Lung (tissue), 12 donors: ENCODE data around the gene OR2T4. TPM values are rescaled to one million over a fixed set of nuclear protein-coding genes. Genes with fewer than 3 reads are reported as not detected.

Source experiments
- ATAC-seq: fragments of 200-7000 bp; cut with Tn5 transposase; one replicate; pipeline ENCODE4 v1.9.1; 2020; ENCODE audit warnings: moderate number of reproducible peaks; ENCODE audit not compliant: insufficient read depth, low FRiP score
- DNase-seq, 3 donors: peaks; one replicate each; pipeline ENCODE4 v3.0.0-alpha.2; 2013 to 2017
- H3K27ac ChIP-seq, 2 donors: one replicate each; pipeline ENCODE4 v1.5.1; 2013; ENCODE audit warnings: mild to moderate bottlenecking in 2 of 2, moderate library complexity in 2 of 2, control low read depth in 1 of 2, inconsistent platforms in 1 of 2, low read depth in 1 of 2, low read length in 1 of 2
- H3K27me3 ChIP-seq, 3 donors: one replicate each; pipeline ENCODE4 v1.5.1; 2013; ENCODE audit warnings: low read length in 2 of 3; ENCODE audit not compliant: control insufficient read depth in 3 of 3, insufficient read depth in 3 of 3
- H3K36me3 ChIP-seq, 4 donors: one replicate each; pipeline ENCODE4 v1.5.1; 2013; ENCODE audit warnings: low read length in 4 of 4, mild to moderate bottlenecking in 1 of 4, moderate library complexity in 1 of 4; ENCODE audit not compliant: control insufficient read depth in 4 of 4, insufficient read depth in 4 of 4
- H3K4me1 ChIP-seq, 5 donors: one replicate each; pipeline ENCODE4 v1.5.1; 2013; ENCODE audit warnings: low read length in 5 of 5, mild to moderate bottlenecking in 2 of 5, moderate library complexity in 1 of 5; ENCODE audit not compliant: control insufficient read depth in 5 of 5, insufficient read depth in 5 of 5
- H3K4me3 ChIP-seq: one replicate; pipeline ENCODE4 v1.5.1; 2013; ENCODE audit warnings: mild to moderate bottlenecking, control low read depth, moderate library complexity
- H3K9ac ChIP-seq, 2 donors: one replicate each; pipeline ENCODE4 v1.5.1; 2013; ENCODE audit warnings: low read length in 2 of 2, control low read depth in 1 of 2; ENCODE audit not compliant: insufficient read depth in 1 of 2
- H3K9me3 ChIP-seq, 4 donors: one replicate each; pipeline ENCODE4 v1.5.1; 2013; ENCODE audit warnings: low read length in 3 of 4, mild to moderate bottlenecking in 1 of 4, moderate library complexity in 1 of 4; ENCODE audit not compliant: control insufficient read depth in 4 of 4, insufficient read depth in 3 of 4
- WGBS, 2 donors: extraction: QIAGEN DNeasy Blood & Tissue Kit; methylation state at CpG; one replicate each; pipeline ENCODE4 v1.1.7; 2013; 5-methylcytosine and 5-hydroxymethylcytosine counted together
- polyA plus RNA-seq, 2 donors: library from polyadenylated mRNA; stranded (reverse); fragments of 200-250 nt; gene quantifications; one replicate each; pipeline ENCODE4 v1.2.1, GENCODE V29; 2013
- total RNA-seq, 2 donors: library from RNA; depleted of rRNA in 1 of 2; stranded (reverse); fragments of >200 nt in 1 of 2; gene quantifications; one replicate each; pipeline ENCODE4 v1.2.1, GENCODE V29; 2014 to 2021
- TF ChIP-seq, protein P1 (sequence below): IDR thresholded peaks from 2 replicates; pipeline ENCODE4 v1.5.1; 2012; ENCODE audit warnings: mild to moderate bottlenecking; ENCODE audit errors: control extremely low read depth, extremely low read depth
- donor health status: control.
- donor health status: control.
- donor health status: Bipolar disorder and iron deficiency.
- donor health status: healthy.
- donor health status: DM: yes; HTN: yes; CAD: no.

The OR2T4 gene
- total and polyA plus RNA-seq, 4 donors = not detected

DNA sequence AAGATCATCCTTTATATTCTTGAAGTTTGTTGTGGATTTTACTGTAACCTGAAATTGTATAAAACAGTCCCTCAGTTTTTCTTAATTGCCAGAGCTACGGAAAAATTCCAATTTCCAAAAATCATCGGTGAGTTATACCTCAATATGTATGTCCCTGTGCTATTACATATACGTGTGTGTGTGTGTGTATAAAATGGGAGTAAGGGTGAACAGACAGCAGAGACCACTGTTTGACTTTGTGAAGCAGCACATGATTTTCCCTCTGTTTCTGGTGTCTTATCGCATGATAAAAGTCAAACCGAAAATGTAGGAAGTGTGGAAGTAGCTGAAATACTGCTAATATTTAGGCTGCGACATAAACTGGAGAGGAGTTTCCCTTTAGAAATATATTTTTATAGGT is 42.6 kb downstream of the OR2T4 start:
- H3K9me3 ChIP-seq = peaks cover 0 to 6% (median 0%) of the 10 kb centered on the region in 4 donors
- no peak overlapping the region for H3K4me3 ChIP-seq
- no peaks in the 10 kb centered on the region for H3K36me3 ChIP-seq
- no peak overlapping the region for H3K27ac ChIP-seq
- no peaks in the 10 kb centered on the region for H3K27me3 ChIP-seq
- 90% methylated on average over 6 of the region's 6 CpGs for WGBS, 2 donors
- ATAC-seq = no peak
- no peaks in the 10 kb centered on the region for H3K4me1 ChIP-seq
- no peak overlapping the region for H3K9ac ChIP-seq
- TF ChIP-seq, protein P1, sequence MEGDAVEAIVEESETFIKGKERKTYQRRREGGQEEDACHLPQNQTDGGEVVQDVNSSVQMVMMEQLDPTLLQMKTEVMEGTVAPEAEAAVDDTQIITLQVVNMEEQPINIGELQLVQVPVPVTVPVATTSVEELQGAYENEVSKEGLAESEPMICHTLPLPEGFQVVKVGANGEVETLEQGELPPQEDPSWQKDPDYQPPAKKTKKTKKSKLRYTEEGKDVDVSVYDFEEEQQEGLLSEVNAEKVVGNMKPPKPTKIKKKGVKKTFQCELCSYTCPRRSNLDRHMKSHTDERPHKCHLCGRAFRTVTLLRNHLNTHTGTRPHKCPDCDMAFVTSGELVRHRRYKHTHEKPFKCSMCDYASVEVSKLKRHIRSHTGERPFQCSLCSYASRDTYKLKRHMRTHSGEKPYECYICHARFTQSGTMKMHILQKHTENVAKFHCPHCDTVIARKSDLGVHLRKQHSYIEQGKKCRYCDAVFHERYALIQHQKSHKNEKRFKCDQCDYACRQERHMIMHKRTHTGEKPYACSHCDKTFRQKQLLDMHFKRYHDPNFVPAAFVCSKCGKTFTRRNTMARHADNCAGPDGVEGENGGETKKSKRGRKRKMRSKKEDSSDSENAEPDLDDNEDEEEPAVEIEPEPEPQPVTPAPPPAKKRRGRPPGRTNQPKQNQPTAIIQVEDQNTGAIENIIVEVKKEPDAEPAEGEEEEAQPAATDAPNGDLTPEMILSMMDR = no peak
- DNase-seq = peak in 1 of 3 donors; percentile 8

DNA sequence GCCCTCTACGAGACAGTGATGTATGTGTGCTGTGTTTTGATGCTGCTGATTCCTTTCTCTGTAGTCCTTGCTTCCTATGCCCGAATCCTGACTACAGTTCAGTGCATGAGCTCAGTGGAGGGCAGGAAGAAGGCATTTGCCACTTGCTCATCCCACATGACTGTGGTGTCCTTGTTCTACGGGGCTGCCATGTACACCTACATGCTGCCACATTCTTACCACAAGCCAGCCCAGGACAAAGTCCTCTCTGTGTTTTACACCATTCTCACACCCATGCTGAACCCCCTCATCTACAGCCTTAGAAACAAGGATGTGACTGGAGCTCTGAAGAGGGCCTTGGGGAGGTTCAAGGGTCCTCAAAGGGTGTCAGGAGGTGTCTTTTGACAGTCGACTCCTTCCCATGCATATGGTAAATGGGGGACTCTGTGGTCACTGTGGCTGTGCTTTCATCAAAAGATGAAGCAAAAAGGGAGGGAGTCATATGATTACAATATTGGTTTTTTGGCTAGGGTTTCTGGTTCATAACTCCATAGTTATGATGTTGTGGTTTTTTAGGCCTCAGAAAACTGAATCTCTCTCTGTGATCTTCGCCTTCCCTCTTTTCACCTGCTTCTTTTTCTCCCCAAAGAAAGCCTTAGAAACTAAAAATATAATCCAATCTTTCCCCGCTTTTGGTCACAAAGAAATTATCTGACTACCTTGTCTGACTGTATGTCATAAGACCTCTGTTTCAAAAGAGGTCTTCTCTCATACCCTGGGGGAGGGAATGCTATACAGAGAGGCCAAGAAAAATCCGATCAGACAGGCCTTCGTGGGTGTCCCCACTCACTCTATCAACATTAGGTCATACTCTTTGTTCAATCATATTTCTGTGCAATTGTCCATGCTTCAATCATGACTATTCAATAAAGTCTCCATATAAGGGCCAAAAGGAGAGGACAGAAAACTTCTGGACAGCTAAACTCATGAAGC is 45.5 kb downstream of the OR2T4 start:
- H3K9me3 ChIP-seq = peaks cover 0 to 7% (median 3%) of the 10 kb centered on the region in 4 donors
- 70 to 82% methylated on average over 8 of the region's 8 CpGs for WGBS, 2 donors

More for the DNA sequence above, 45.5 kb downstream of the OR2T4 start:
- Histone ChIP-seq H3K27me3 (no peaks in the 10 kb centered on the region), H3K27ac (no peak overlapping the region), H3K4me1 (no peaks in the 10 kb centered on the region), H3K4me3 (no peak overlapping the region), H3K36me3 (no peaks in the 10 kb centered on the region), H3K9ac (no peak overlapping the region)
- no peak for ATAC-seq
- no peak for DNase-seq
- TF ChIP-seq, protein P1 = no peak

Other genes with a start within 250 kb of the OR2T4 start
- not detected for gene OR2M5, start 216.5 kb upstream of the OR2T4 start, total RNA-seq
- gene OR2M5, start 216.5 kb upstream of the OR2T4 start, polyA plus RNA-seq = not detected
- not detected for gene OR2M2, start 186.8 kb upstream of the OR2T4 start, total RNA-seq
- not detected for gene OR2M2, start 186.8 kb upstream of the OR2T4 start, polyA plus RNA-seq
- not detected for gene OR2M3, start 164.4 kb upstream of the OR2T4 start, total RNA-seq
- gene OR2M3, start 164.4 kb upstream of the OR2T4 start, polyA plus RNA-seq = not detected
- not detected for gene OR2M4, start 130.2 kb upstream of the OR2T4 start, total RNA-seq
- gene OR2M4, start 130.2 kb upstream of the OR2T4 start, polyA plus RNA-seq = not detected
- gene OR2T33, start 83.7 kb upstream of the OR2T4 start, total RNA-seq = not detected
- gene OR2T33, start 83.7 kb upstream of the OR2T4 start, polyA plus RNA-seq = not detected
- not detected for gene OR2T12, start 58.2 kb upstream of the OR2T4 start, total RNA-seq
- gene OR2T12, start 58.2 kb upstream of the OR2T4 start, polyA plus RNA-seq = not detected
- gene OR2M7, start 37.1 kb upstream of the OR2T4 start, total RNA-seq = not detected
- gene OR2M7, start 37.1 kb upstream of the OR2T4 start, polyA plus RNA-seq = not detected
- not detected for gene OR14C36, start 12.9 kb upstream of the OR2T4 start, total RNA-seq
- gene OR14C36, start 12.9 kb upstream of the OR2T4 start, polyA plus RNA-seq = not detected
- not detected for gene OR2T6, start 14.1 kb downstream of the OR2T4 start, total RNA-seq
- gene OR2T6, start 14.1 kb downstream of the OR2T4 start, polyA plus RNA-seq = not detected
- gene OR2T1, start 41.4 kb downstream of the OR2T4 start, total RNA-seq = not detected
- not detected for gene OR2T1, start 41.4 kb downstream of the OR2T4 start, polyA plus RNA-seq
- gene OR2T2, start 84.0 kb downstream of the OR2T4 start, total RNA-seq = not detected
- gene OR2T2, start 84.0 kb downstream of the OR2T4 start, polyA plus RNA-seq = not detected
- not detected for gene OR2T3, start 111.7 kb downstream of the OR2T4 start, total RNA-seq
- gene OR2T3, start 111.7 kb downstream of the OR2T4 start, polyA plus RNA-seq = not detected
- not detected for gene OR2T5, start 126.9 kb downstream of the OR2T4 start, total RNA-seq
- gene OR2T5, start 126.9 kb downstream of the OR2T4 start, polyA plus RNA-seq = not detected
- not detected for gene OR2G6, start 146.4 kb downstream of the OR2T4 start, total RNA-seq
- not detected for gene OR2G6, start 146.4 kb downstream of the OR2T4 start, polyA plus RNA-seq
- not detected for gene OR2T29, start 201.1 kb downstream of the OR2T4 start, total RNA-seq
- gene OR2T29, start 201.1 kb downstream of the OR2T4 start, polyA plus RNA-seq = not detected
- gene OR2T34, start 213.1 kb downstream of the OR2T4 start, total RNA-seq = not detected
- not detected for gene OR2T34, start 213.1 kb downstream of the OR2T4 start, polyA plus RNA-seq
- not detected for gene OR2T10, start 236.0 kb downstream of the OR2T4 start, total RNA-seq
- gene OR2T10, start 236.0 kb downstream of the OR2T4 start, polyA plus RNA-seq = not detected